Frontal cortex (tissue), 4 donors: ENCODE measurements around the gene AMDHD2. TPM values are rescaled to one million over a fixed set of nuclear protein-coding genes. Genes with fewer than 3 reads are reported as not detected.
"Not testable (repeated sequence)": the region's sequence is repeated elsewhere in the genome, so short reads cannot be mapped to it uniquely, and the experiment has no call there.

Experiments used
- DNase-seq, 2 donors: peaks; one replicate each; pipeline ENCODE4 v3.0.0; 2012; ENCODE audit warnings: low spot score in 2 of 2
- FAIRE-seq: peaks from 2 replicates; lab custom pipeline; 2012; peaks lifted over from hg19 to GRCh38; lab: Jason Lieb, UNC
- total RNA-seq: library from RNA; depleted of rRNA; stranded (reverse); fragments of >200 nt; gene quantifications from one replicate; pipeline ENCODE4 v1.2.3, GENCODE V29; 2014
- donor health status: control.
- donor health status: control.
- donor health status: control.

The AMDHD2 gene
- total RNA-seq, 1 donor from 2014 or later: 11.4 TPM

- FAIRE-seq: no peak
- DNase-seq: no peak
Observed at GRCh38 chr16:2530629-2531318, 10.6 kb downstream of the AMDHD2 start.

- no peak for DNase-seq
- no peak for FAIRE-seq
Observed at GRCh38 chr16:2531371-2531695, 11.2 kb downstream of the AMDHD2 start, which contains the start of gene CEMP1. Gene CEMP1, minus strand, starts transcription at chr16:2531408. Its CDS starts 335 bp downstream, at chr16:2531073.

GRCh38 chr16:2531696-2532493 is 11.7 kb downstream of the AMDHD2 start:
- DNase-seq (peak; percentile 100), FAIRE-seq (no peak)

GRCh38 chr16:2532494-2533141 is 12.4 kb downstream of the AMDHD2 start:
- FAIRE-seq: no peak

GRCh38 chr16:2533142-2533755 is 13.1 kb downstream of the AMDHD2 start:
- FAIRE-seq, DNase-seq: not testable (repeated sequence)

More at GRCh38 chr16:2532494-2533141, 12.4 kb downstream of the AMDHD2 start:
- DNase-seq: no peak

- FAIRE-seq (no peak), DNase-seq (no peak)
Observed at GRCh38 chr16:2533912-2534311, 13.7 kb downstream of the AMDHD2 start.

GRCh38 chr16:2534335-2534734 is 14.2 kb downstream of the AMDHD2 start:
- FAIRE-seq, DNase-seq: not testable (repeated sequence)

GRCh38 chr16:2535625-2536013 is 15.4 kb downstream of the AMDHD2 start:
- DNase-seq: no peak
- no peak for FAIRE-seq

GRCh38 chr16:2537451-2538379 is 17.5 kb downstream of the AMDHD2 start, which contains the start of gene PDPK1:
Gene PDPK1, plus strand, starts transcription at chr16:2538021. Its CDS starts 92 bp downstream, at chr16:2538113.
- peak; percentile 98 for DNase-seq
- FAIRE-seq: no peak

- DNase-seq, FAIRE-seq: not testable (repeated sequence)
Observed at GRCh38 chr16:2539192-2539844, 19.1 kb downstream of the AMDHD2 start.

GRCh38 chr16:2539845-2540458 is 19.8 kb downstream of the AMDHD2 start:
- not testable (repeated sequence) for FAIRE-seq, DNase-seq

- DNase-seq, FAIRE-seq: not testable (repeated sequence)
Observed at GRCh38 chr16:2540912-2541311, 20.7 kb downstream of the AMDHD2 start.

- not testable (repeated sequence) for DNase-seq, FAIRE-seq
Observed at GRCh38 chr16:2541409-2541808, 21.2 kb downstream of the AMDHD2 start.

GRCh38 chr16:2543771-2544170 is 23.6 kb downstream of the AMDHD2 start:
- not testable (repeated sequence) for FAIRE-seq, DNase-seq

GRCh38 chr16:2550283-2550878 is 30.2 kb downstream of the AMDHD2 start:
- not testable (repeated sequence) for FAIRE-seq

GRCh38 chr16:2551420-2551889 is 31.3 kb downstream of the AMDHD2 start:
- FAIRE-seq, DNase-seq: not testable (repeated sequence)

More at GRCh38 chr16:2550283-2550878, 30.2 kb downstream of the AMDHD2 start:
- DNase-seq: not testable (repeated sequence)

- FAIRE-seq, DNase-seq: not testable (repeated sequence)
Observed at GRCh38 chr16:2554709-2555425, 34.7 kb downstream of the AMDHD2 start.
